ENCODE results near the gene ELF2. TPM values are rescaled to one million over a fixed set of nuclear protein-coding genes. Genes with fewer than 3 reads are reported as not detected.
A peak's percentile ranks its signal among the peaks of the same experiment; 100 is the strongest.

ELF2 gene
- total and polyA plus RNA-seq, 2 experiments from 2014 or later, result 33.1 to 46.9 TPM

- H3K27me3 ChIP-seq, result no peaks in the 10 kb centered on the region
- H3K4me1 ChIP-seq (ENCODE audit: insufficient read depth), result peaks cover 34% of the 10 kb centered on the region
- H3K9me2 ChIP-seq (replicated peaks; ENCODE audit: insufficient read depth), result no peaks in the 10 kb centered on the region
- peak within 1 kb of the TSS; percentile 90 for H3K4me3 ChIP-seq
- peak within 1 kb of the TSS; percentile 90 for H3K27ac ChIP-seq
- no peak for TF ChIP-seq EZH2 (IDR thresholded peaks at IDR 0.05; ENCODE audit: borderline replicate concordance)
- no peak for TF ChIP-seq EZH2phosphoT487 (IDR thresholded peaks at IDR 0.05; ENCODE audit: low read depth, severe bottlenecking, unreplicated experiment)
- TF ChIP-seq, protein P1, sequence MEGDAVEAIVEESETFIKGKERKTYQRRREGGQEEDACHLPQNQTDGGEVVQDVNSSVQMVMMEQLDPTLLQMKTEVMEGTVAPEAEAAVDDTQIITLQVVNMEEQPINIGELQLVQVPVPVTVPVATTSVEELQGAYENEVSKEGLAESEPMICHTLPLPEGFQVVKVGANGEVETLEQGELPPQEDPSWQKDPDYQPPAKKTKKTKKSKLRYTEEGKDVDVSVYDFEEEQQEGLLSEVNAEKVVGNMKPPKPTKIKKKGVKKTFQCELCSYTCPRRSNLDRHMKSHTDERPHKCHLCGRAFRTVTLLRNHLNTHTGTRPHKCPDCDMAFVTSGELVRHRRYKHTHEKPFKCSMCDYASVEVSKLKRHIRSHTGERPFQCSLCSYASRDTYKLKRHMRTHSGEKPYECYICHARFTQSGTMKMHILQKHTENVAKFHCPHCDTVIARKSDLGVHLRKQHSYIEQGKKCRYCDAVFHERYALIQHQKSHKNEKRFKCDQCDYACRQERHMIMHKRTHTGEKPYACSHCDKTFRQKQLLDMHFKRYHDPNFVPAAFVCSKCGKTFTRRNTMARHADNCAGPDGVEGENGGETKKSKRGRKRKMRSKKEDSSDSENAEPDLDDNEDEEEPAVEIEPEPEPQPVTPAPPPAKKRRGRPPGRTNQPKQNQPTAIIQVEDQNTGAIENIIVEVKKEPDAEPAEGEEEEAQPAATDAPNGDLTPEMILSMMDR (IDR thresholded peaks at IDR 0.05; ENCODE audit: poor library complexity), result no peak
- WGBS (ENCODE audit: low lambda C conversion rate, missing lambda C conversion rate), result under 1% methylated on average over 62 of the region's 62 CpGs
- peak within 1 kb of the TSS; percentile 75 for H2AFZ ChIP-seq
- H3K36me3 ChIP-seq (replicated peaks; ENCODE audit: insufficient read depth, low read depth), result no peaks in the 10 kb centered on the region
- H3K79me2 ChIP-seq, result peaks cover 39% of the 10 kb centered on the region
- no peaks in the 10 kb centered on the region for H3K9me3 ChIP-seq (ENCODE audit: low read depth)
- H4K20me1 ChIP-seq (ENCODE audit: insufficient read depth, poor library complexity, severe bottlenecking), result peaks cover 7% of the 10 kb centered on the region
- peak within 1 kb of the TSS; percentile 76 for H3K4me2 ChIP-seq
- DNase-seq (ENCODE audit: low spot score), result peak; percentile 96
These were observed 161.6 kb downstream of the ELF2 start, which contains the start of gene NOCT for GRCh38 chr4:139015269-139015947. Gene NOCT, plus strand, starts transcription at chr4:139015781. Its CDS starts 201 bp downstream, at chr4:139015982.

DNA sequence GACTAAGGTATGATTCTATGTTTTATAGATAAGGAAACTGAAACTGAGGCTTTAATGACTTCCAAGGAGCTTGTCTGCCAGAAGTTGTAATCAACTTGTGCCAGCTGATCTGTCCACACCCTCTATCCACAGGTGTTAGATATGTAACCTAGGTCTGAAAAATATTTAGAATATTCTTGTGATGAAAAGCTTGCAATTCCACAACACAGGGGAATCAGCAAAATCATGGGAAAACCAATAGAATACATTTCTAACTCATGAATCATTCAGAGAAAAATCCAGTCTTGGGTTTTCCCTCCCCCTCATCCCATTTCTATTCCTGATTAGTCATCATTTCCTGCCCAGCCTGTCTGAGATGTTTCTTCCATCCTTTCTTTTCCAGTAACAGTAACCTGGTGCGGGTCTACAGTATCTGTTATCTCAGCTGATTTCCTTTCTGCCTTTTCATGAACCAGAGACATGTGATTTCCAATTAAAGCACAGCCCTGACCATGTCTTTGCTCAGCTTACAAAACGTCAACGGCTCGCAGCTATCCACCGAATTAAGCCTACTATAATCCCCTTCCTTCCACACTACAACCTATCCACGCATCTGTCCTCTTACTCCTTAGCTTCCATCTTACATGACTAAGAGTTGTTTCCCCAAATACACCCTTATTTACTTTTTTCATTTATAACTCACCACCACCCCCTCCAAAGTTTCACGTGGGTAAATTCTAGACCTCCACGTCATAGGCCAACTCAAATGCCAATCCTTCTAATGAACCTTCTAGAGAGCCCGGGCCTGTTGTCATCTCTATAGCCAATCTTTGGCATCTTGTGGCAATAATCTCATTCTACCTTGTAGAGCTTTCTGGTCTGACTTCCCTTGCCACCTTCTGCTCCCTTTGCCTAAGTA is 162.4 kb downstream of the ELF2 start:
- Histone ChIP-seq H3K9me2 (replicated peaks; ENCODE audit: insufficient read depth) (no peaks in the 10 kb centered on the region), H3K79me2 (peaks cover 33% of the 10 kb centered on the region), H3K4me3 (peak overlapping the region; percentile 4), H4K20me1 (ENCODE audit: insufficient read depth, poor library complexity, severe bottlenecking) (no peaks in the 10 kb centered on the region), H3K36me3 (replicated peaks; ENCODE audit: insufficient read depth, low read depth) (no peaks in the 10 kb centered on the region), H3K4me1 (ENCODE audit: insufficient read depth) (peaks cover 27% of the 10 kb centered on the region), H3K27me3 (no peaks in the 10 kb centered on the region), H3K9me3 (ENCODE audit: low read depth) (no peaks in the 10 kb centered on the region), H2AFZ (peak overlapping the region; percentile 26), H3K27ac (peak overlapping the region; percentile 90), H3K4me2 (peak overlapping the region; percentile 76)
- DNase-seq (ENCODE audit: low spot score), result peak; percentile 81
- TF ChIP-seq, protein P1 (IDR thresholded peaks at IDR 0.05; ENCODE audit: poor library complexity), result no peak
- no peak for TF ChIP-seq EZH2 (IDR thresholded peaks at IDR 0.05; ENCODE audit: borderline replicate concordance)
- 25% methylated on average over 9 of the region's 9 CpGs for WGBS (ENCODE audit: low lambda C conversion rate, missing lambda C conversion rate)

GRCh38 chr4:139011225-139011950 is 165.6 kb downstream of the ELF2 start:
- WGBS (ENCODE audit: low lambda C conversion rate, missing lambda C conversion rate), result 81% methylated on average over 16 of the region's 16 CpGs
- Histone ChIP-seq H3K4me1 (ENCODE audit: insufficient read depth) (peaks cover 9% of the 10 kb centered on the region), H3K79me2 (peaks cover 3% of the 10 kb centered on the region), H3K4me2 (no peak overlapping the region), H3K9me2 (replicated peaks; ENCODE audit: insufficient read depth) (no peaks in the 10 kb centered on the region), H3K27me3 (no peaks in the 10 kb centered on the region), H3K36me3 (replicated peaks; ENCODE audit: insufficient read depth, low read depth) (no peaks in the 10 kb centered on the region), H3K4me3 (no peak overlapping the region), H3K27ac (peak overlapping the region; percentile 67), H4K20me1 (ENCODE audit: insufficient read depth, poor library complexity, severe bottlenecking) (no peaks in the 10 kb centered on the region), H3K9me3 (ENCODE audit: low read depth) (no peaks in the 10 kb centered on the region), H2AFZ (no peak overlapping the region)
- DNase-seq (ENCODE audit: low spot score), result peak; percentile 46
- TF ChIP-seq, protein P1 (IDR thresholded peaks at IDR 0.05; ENCODE audit: poor library complexity), result no peak
- no peak for TF ChIP-seq EZH2phosphoT487 (IDR thresholded peaks at IDR 0.05; ENCODE audit: low read depth, severe bottlenecking, unreplicated experiment)

Data from hepatocyte (in vitro differentiated cells).